Thyroid gland (tissue), 4 donors: ENCODE measurements around the gene PAAF1.

Experiments used
- POLR2A ChIP-seq, 2 donors: fragments of 450-650 bp; IDR thresholded peaks; one replicate each; pipeline ENCODE4 v1.6.1; 2017; ENCODE audit warnings: antibody characterized with exemption in 2 of 2, mild to moderate bottlenecking in 2 of 2, moderate library complexity in 1 of 2
- TF ChIP-seq, protein P1 (sequence below), 6 experiments: fragments of 200-600 bp in 3 of 6; fragments of 450-650 bp in 3 of 6; sonication (generic) in 3 of 6; IDR thresholded peaks; one replicate each; pipeline ENCODE4 v1.5.1; 2016 to 2019; ENCODE audit warnings: antibody characterized with exemption in 6 of 6, mild to moderate bottlenecking in 2 of 6, inconsistent platforms in 1 of 6, moderate library complexity in 1 of 6

DNA sequence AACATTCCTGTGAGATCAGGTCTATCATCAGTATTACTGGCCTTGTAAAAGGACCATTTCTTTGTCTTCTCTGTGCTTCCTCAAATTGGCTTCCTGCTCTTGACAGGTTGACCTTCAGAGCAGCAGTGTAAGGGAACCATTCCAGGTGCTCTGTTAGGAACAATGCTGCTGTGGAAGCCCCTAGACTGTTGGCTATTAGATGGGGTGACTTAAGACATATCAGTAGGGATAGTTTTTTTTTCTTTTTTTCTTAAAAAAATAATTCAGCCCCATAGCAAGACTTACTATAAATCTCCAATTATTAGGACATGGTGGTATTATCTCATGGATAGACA, 37.7 kb upstream of the PAAF1 start:
- TF ChIP-seq, protein P1, sequence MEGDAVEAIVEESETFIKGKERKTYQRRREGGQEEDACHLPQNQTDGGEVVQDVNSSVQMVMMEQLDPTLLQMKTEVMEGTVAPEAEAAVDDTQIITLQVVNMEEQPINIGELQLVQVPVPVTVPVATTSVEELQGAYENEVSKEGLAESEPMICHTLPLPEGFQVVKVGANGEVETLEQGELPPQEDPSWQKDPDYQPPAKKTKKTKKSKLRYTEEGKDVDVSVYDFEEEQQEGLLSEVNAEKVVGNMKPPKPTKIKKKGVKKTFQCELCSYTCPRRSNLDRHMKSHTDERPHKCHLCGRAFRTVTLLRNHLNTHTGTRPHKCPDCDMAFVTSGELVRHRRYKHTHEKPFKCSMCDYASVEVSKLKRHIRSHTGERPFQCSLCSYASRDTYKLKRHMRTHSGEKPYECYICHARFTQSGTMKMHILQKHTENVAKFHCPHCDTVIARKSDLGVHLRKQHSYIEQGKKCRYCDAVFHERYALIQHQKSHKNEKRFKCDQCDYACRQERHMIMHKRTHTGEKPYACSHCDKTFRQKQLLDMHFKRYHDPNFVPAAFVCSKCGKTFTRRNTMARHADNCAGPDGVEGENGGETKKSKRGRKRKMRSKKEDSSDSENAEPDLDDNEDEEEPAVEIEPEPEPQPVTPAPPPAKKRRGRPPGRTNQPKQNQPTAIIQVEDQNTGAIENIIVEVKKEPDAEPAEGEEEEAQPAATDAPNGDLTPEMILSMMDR (IDR thresholded peaks at IDR 0.05) = no peak
- no peak for TF ChIP-seq POLR2A (IDR thresholded peaks at IDR 0.05)
